Superior temporal gyrus (tissue), 1 donor: ENCODE results near the gene SH2D4B.

ENCODE experiments used
- DNase-seq: peaks from one replicate; pipeline ENCODE4 v3.0.0-alpha.2; 2016; ENCODE audit errors: extremely low spot score

SH2D4B gene

GRCh38 chr10:80590585-80591125 is 53.0 kb downstream of the SH2D4B start:
- DNase-seq = no peak

DNA sequence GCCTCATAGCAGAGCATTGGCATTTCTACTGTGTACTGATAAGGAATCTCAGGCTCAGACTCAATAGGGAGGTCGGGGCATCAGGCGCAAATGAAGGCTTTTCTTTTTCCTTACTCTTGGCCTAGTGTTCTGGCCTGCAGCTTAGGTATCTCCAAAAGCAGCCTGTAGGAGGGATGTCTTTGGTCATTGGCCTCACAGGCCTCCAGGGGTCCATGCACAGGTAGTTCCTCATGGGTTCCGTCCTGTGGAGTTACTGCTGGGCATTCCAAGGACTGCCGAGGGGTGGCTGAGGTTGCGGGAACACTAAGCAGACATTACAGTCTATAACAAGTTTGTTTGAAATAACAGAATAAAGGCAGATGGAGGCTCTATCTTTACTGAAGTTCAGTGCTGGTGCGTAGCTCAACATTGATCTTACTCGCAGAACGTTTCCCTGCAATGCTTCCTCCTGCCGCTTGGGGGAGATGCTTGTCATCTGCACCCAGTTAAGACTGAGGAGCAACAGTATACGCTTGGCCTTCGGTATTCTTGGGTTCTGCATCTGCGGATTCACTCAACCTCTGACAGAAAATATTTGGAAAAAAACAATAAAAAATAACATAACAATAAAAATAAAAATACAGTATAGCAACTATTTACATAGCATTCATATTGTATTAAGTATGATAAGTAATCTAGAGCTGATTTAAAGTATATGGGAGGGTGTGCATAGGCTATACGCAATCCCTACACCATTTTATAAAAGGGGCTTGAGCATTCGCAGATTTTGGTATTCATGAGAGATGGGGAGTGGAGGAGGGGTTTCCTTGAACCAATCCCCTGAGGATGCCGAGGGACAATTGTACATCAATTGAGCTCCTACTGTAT is 58.9 kb downstream of the SH2D4B start:
- DNase-seq = no peak

DNA sequence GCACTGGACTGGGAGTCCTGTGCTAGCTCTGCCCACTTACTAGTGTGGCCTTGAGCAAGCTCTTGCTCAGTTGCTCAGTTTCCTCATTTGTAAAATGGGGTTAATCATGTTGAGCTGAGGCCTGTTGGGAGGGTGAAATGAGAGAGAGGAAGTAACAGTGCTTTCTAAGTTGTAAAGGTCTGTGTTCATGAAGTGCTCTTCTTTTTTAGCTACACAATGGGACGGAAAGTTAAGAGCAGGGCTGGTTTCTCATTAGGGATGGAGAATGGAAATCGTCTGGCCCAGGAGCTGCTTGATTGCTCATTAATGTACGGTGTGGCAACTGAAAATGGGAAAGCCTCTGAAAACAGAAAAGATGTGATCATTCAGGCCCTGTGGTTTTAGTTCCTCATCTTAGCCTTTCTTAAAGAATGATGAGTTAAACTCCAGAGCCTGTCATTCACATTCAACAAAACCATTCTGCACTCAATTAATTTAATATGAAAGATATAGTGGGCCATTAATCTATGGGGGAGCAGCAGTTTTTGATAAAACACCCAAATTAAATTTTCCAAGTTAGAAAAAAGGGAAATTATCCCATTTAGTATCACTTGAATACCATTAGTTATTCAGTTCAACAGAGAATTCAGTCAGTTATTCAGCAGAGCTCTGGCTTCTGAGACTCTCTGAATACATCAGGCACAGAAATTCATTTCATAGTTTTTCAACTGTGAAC is 60.5 kb downstream of the SH2D4B start:
- no peak for DNase-seq

DNA sequence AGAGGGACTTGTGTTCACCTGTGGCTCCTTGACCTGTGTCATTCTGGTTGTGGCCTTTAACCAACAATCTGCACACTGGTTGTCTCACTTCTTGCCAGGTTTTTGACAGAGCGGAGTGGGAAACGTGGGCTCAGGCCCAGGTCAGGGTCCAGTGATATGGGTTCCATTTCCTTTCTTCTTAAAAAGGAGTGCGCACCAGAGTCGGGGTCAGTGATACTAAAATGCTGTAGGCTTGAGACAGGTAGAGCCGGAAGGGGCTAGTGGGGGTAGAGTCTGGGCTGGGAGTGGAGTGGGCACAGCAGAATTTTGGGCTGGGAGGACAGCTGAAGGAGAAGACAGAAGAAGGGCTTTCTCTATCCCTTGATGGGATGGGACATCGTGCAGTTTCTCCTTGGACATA is 61.2 kb downstream of the SH2D4B start:
- DNase-seq = no peak

DNA sequence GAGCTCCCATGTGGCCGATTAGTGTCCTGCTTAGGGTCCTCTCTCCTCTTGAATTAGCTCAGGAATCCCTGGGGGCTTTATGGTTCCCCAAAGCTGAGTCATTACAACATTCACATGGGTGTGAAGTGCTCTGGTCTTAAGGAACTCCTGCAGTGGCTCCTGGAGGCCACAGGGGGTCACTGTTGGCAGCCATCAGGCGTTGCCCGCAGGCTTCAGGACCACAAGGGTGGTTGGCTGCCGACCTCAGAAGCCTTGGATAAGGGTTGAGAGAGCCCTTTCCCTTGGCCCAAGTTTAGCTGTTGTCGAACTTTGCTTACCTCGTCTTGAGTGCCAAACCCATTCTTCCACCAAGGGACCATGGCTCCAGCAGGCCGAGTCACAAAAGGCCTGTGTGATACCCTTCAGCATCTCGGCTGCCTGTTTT is 61.7 kb downstream of the SH2D4B start:
- no peak for DNase-seq

- DNase-seq = no peak
Observed at GRCh38 chr10:80600256-80600655, 62.6 kb downstream of the SH2D4B start.

DNA sequence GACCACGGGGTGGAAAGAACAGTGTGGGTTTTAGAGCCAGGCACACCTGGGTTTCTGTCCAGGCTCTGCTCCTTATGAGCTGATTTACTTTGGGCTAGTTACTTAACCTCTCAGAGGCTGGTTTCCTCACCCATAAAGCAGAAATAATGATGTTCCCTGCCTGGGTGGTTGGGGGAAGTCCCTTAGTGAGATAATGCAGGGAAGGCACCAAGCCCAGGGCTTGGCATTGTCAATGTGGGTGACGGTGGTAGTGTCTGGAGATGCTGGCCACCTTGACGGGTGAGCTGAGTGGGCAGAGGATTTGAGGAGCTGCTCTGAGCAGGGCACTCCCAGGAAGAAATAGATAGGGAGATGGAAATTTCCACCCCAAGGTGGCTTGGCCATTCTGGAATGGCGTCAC is 65.2 kb downstream of the SH2D4B start:
- DNase-seq = no peak

- no peak for DNase-seq
Observed at GRCh38 chr10:80603516-80603915, 65.8 kb downstream of the SH2D4B start.

GRCh38 chr10:80608706-80609105 is 71.0 kb downstream of the SH2D4B start:
- no peak for DNase-seq

DNA sequence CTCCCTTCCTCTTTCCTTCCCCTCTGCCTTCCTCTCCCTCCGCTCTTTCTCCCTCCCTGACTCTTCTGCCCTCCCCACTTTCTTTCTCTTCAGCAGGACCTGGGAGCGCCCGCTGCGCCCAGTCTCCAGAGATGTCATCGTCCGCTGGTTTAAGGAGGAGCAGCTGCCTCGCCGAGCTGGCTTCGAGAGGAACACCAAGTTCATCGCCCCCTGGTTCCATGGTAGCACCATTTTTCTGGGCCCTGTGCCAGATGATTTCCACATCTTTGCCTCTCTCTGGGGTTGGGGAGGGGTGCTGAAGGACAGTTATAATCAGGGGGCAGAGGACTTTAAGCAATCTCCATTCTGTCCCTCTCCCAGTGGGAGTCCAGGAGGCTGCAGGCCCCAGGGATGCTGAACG is 71.6 kb downstream of the SH2D4B start:
- no peak for DNase-seq

DNA sequence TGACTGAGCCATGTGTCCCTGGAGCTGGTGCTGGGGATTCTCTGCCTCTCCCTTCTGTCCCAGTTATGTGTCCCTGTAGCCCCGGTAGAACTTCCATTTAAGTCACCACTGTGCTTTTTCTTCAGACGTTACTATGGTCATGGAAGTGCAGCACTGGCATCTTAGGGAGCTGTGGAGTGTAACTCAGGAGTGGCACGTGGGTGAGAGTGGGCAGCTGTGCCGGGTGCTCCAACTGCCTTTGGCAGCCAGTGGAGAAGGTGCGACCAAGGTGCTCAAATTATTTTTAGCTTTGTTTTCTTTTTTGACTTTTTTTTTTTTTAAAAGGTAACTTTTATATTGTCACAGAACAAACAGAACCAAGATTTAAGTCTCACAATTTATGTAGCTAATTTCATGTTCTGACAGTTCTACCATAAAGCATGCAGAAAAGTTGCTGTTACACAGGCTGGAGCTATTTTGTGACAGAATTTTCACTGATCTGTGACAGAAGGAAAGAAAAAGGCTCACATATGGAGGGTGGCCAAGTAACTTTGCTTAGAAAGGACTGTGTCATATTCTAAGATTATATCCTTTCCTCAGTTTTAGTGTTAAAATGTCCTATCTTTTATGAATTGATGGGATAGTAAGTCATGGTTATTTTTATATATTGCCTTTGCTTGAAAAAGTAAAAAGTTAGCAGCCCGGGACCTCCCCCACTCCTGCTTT is 73.9 kb downstream of the SH2D4B start:
- peak; percentile 33 for DNase-seq

GRCh38 chr10:80612261-80612660 is 74.6 kb downstream of the SH2D4B start:
- no peak for DNase-seq

DNA sequence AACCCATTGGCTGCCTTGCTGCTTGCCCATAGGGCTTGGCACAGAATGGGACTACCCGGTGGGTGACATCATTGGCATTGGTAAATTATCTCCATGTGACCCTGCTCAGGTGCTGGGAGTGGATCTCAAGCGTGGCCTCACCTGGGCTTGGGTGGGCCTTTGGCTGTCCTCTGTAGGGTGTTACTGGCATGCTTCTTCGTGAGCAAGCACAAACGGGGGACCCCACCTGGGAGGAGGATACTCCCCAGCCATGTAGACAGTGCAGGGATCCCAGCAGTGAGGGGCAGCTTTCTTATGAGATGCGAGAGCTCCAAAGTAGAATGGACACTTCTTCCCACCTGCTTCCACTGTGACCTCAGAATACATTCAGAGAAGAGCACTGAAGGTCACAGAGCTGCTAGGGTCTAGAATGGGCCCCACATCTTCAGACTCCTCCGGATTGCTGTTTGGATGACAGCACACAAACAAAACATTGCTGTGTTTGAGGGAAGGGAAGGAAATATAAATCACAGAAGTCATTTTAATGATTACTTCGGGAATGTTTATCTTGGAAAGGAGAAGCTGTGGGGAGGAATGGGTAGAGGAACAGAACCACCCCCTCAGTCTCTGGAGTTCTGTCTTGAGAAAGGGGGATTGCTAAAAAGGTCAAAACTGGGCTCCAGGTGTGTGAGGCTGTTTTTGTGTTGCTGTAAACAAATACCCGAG is 75.9 kb downstream of the SH2D4B start:
- DNase-seq = no peak

DNA sequence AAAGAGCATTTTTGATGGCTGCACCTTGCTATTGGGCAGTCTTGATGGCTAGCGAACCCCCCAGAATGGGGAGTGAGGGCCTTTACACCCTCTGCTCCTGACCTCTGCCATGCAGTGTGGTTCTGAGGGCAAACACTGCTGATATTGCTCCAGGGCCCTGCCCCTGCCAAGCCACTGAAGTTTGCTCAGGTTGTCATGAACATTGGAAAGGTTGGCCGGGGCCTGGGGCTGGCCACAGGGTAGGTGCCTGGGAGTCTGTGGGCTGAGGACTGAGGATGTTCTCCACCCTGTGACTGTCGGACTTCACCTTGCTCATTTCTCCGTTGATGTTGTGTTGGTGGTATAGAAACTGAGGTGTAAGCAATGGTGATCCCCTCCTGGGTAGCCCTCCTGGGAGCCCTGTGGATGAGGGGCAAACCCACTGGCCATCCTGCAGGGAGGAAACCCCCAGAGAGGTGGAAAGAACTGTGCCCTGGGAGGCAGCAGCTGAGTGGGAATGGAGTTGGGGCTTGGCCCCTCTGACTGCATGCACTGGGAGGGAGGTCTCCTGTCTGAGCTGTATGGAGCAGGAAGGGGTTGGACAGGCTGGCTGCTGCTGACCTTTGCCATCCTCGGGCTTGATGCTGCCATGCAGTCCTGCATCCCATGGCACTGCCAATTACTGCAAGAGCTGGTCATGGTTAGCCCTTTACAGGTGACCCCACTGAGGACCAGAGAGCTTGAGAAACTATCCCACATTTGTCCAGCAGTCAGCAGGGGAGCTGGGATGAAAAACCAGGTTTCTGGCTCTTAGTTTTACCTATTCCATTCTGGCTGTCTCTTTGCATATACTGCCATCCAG is 77.1 kb downstream of the SH2D4B start:
- peak; percentile 16 for DNase-seq

DNA sequence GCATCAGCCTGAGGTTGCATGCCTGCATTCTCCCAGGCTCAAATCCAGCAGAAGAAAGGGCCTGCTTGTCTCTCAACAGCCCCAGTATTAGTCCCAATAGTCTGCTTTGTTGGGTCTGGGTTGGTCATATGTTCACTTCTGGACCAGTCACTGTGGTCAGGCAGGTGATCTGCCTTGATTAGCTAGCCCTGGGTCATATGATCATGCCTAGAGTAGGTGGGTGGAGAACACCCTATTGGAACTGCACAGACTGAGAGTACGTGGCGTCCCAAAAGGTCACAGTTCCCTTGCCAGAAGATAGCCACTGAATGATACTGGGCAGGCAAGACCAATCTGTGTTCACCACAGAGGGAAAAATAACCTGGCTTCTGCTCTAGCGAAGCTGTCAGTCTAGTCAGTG is 80.1 kb downstream of the SH2D4B start:
- no peak for DNase-seq

GRCh38 chr10:80619036-80619435 is 81.3 kb downstream of the SH2D4B start:
- DNase-seq = no peak

DNA sequence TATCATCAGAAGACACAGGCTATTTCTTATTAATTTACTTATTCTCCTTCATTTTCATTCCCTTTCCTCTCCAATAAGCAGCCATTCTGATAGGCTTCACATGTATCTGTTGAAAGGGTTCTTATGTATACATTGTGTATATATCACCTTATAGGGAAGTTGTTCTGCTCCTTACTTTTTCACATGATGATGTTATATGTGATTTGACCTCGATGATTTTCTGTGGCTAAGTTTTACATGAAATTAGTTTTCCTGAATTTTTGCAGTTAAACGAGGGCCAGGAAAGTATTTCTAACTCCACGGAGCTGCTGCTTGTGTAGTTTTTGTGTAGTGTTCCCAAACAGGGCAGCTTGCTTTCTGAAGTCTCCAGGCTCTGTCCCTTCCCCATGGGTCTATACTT is 84.5 kb downstream of the SH2D4B start:
- no peak for DNase-seq

GRCh38 chr10:80630324-80630723 is 92.6 kb downstream of the SH2D4B start:
- DNase-seq = no peak

DNA sequence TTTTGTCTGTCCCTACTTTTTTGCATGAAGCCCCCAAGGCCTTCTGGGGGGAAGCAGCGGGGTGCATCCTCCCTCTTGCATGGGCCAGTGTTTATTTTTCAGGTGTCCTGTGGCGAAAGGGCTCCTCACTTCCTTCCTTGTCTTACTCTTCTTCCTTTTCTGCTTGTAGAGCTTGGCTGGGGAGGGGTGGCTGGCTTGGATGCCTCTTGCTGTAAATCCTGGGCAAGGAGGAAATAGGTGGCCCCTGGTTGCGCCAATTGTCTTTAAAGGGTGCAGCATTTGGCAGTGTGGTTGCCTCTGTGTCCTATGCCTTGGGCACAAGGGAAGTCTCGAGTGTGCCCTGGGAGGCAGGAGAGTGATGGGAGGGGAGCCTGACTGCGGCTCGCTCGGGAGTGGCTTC is 95.0 kb downstream of the SH2D4B start:
- no peak for DNase-seq

GRCh38 chr10:80633383-80633860 is 95.7 kb downstream of the SH2D4B start:
- no peak for DNase-seq

DNA sequence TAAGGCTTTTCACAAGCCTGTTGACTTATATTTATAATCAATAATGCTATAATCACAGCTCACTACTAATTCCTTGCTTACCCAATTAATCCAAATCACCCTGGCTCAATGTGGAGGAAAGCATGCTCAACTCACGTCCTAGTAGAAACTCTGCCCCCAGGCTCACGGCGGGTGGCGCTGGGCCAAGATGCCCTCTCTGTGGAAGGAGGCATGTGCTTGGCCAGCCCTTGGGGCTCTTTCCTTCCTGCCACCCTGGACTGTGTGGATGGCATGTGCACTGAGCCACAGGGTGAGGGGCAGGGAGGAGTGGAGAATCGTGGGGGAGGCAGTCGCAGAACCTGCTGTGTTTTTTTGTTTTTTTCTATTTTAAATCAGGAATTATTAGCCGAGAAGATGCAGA is 96.2 kb downstream of the SH2D4B start:
- DNase-seq = no peak
